HEK293 (cell line): ENCODE data around the gene LAIR2.

Experiments used
- CTCF ChIA-PET: fragments of 350-600 bp; formaldehyde crosslinking; extraction: SDS; loops from one replicate; lab custom pipeline; 2021; ENCODE audit warnings: antibody characterized with exemption; lab: Yijun Ruan, JAX
- POLR2A ChIA-PET: fragments of 300-600 bp; formaldehyde crosslinking; extraction: SDS; loops from one replicate; lab custom pipeline; 2020; ENCODE audit warnings: antibody characterized with exemption, inconsistent platforms; lab: Yijun Ruan, JAX
- H3K27ac ChIP-seq: fragments of 200-500 bp; sonication (Bioruptor generic); 2 replicates; pipeline ENCODE4 v1.5.1; 2014; ENCODE audit warnings: low read depth, low read length, control low read depth, inconsistent platforms; ENCODE audit errors: extremely low read depth
- H3K36me3 ChIP-seq, 2 experiments: fragments of 200-500 bp in 1 of 2; sonication (Bioruptor generic) in 1 of 2; 1 replicate in 1 of 2; 2 replicates in 1 of 2; pipeline ENCODE4 v1.5.1; 2014 to 2017; ENCODE audit warnings: inconsistent platforms in 2 of 2, low read length in 2 of 2; ENCODE audit not compliant: control insufficient read depth in 2 of 2, insufficient read depth in 1 of 2
- H3K4me1 ChIP-seq: fragments of 200-500 bp; sonication (Bioruptor generic); 2 replicates; pipeline ENCODE4 v1.5.1; 2014; ENCODE audit warnings: mild to moderate bottlenecking, low read length, inconsistent platforms; ENCODE audit not compliant: control insufficient read depth, insufficient read depth
- H3K4me3 ChIP-seq: 2 replicates; pipeline ENCODE4 v1.5.1; 2011; ENCODE audit warnings: low read depth, mild to moderate bottlenecking, control low read depth, low read length, moderate library complexity
- H3K9me3 ChIP-seq: fragments of 200-500 bp; sonication (Bioruptor generic); 2 replicates; pipeline ENCODE4 v1.5.1; 2014; ENCODE audit warnings: low read depth, low read length, inconsistent platforms; ENCODE audit not compliant: control insufficient read depth, insufficient read depth
- KLF9 ChIP-seq: fragments of 450-650 bp; formaldehyde crosslinking; IDR thresholded peaks from 2 replicates; pipeline ENCODE4 v1.5.1; 2016; ENCODE audit warnings: missing biosample characterization, missing genetic modification characterization, low read depth
- ZFHX2 ChIP-seq: fragments of 450-650 bp; formaldehyde crosslinking; conservative IDR thresholded peaks from 2 replicates; pipeline ENCODE4 v1.5.1; 2016; ENCODE audit warnings: missing biosample characterization, missing genetic modification characterization
- ZNF2 ChIP-seq: fragments of 450-650 bp; formaldehyde crosslinking; IDR thresholded peaks from 2 replicates; pipeline ENCODE4 v1.5.1; 2016; ENCODE audit warnings: missing biosample characterization, missing genetic modification characterization
- ZNF214 ChIP-seq: fragments of 450-650 bp; formaldehyde crosslinking; IDR thresholded peaks from 2 replicates; pipeline ENCODE4 v1.5.1; 2017; ENCODE audit warnings: missing biosample characterization, mild to moderate bottlenecking, missing genetic modification characterization, borderline replicate concordance
- ZNF423 ChIP-seq: fragments of 450-650 bp; formaldehyde crosslinking; IDR thresholded peaks from 2 replicates; pipeline ENCODE4 v1.5.1; 2016; ENCODE audit warnings: missing biosample characterization, missing genetic modification characterization
- ZNF433 ChIP-seq: fragments of 450-650 bp; formaldehyde crosslinking; IDR thresholded peaks from 2 replicates; pipeline ENCODE4 v1.5.1; 2016; ENCODE audit warnings: missing biosample characterization, missing genetic modification characterization, low read depth
- ZNF629 ChIP-seq: fragments of 450-650 bp; formaldehyde crosslinking; IDR thresholded peaks from 2 replicates; pipeline ENCODE4 v1.5.1; 2017; ENCODE audit warnings: missing biosample characterization, missing genetic modification characterization
- ZNF654 ChIP-seq: fragments of 450-650 bp; formaldehyde crosslinking; IDR thresholded peaks from 2 replicates; pipeline ENCODE4 v1.5.1; 2016; ENCODE audit warnings: low read depth, missing biosample characterization, missing genetic modification characterization
- ZNF777 ChIP-seq: fragments of 450-650 bp; formaldehyde crosslinking; IDR thresholded peaks from 2 replicates; pipeline ENCODE4 v1.5.1; 2017; ENCODE audit warnings: missing biosample characterization, missing genetic modification characterization, borderline replicate concordance
- ZSCAN23 ChIP-seq: fragments of 450-650 bp; formaldehyde crosslinking; IDR thresholded peaks from 2 replicates; pipeline ENCODE4 v1.5.1; 2016; ENCODE audit warnings: missing biosample characterization, missing genetic modification characterization
- ZSCAN30 ChIP-seq: fragments of 450-650 bp; IDR thresholded peaks from 2 replicates; pipeline ENCODE4 v1.5.1; 2018; ENCODE audit warnings: missing biosample characterization, mild to moderate bottlenecking, missing genetic modification characterization, moderate library complexity
- TF ChIP-seq, protein P1 (sequence below): fragments of 450-650 bp; formaldehyde crosslinking; IDR thresholded peaks from 2 replicates; pipeline ENCODE4 v1.5.1; 2016; ENCODE audit warnings: missing biosample characterization, missing genetic modification characterization
- TF ChIP-seq, protein P2 (sequence below): IDR thresholded peaks from 2 replicates; pipeline ENCODE4 v1.6.1; 2011; ENCODE audit warnings: mild to moderate bottlenecking, low read depth, low read length, borderline replicate concordance
- TF ChIP-seq, protein P3 (sequence below): fragments of 450-650 bp; formaldehyde crosslinking; IDR thresholded peaks from 2 replicates; pipeline ENCODE4 v1.5.1; 2016; ENCODE audit warnings: missing biosample characterization, missing genetic modification characterization, borderline replicate concordance
- TF ChIP-seq, protein P4 (sequence below): fragments of 450-650 bp; formaldehyde crosslinking; IDR thresholded peaks from 2 replicates; pipeline ENCODE4 v1.5.1; 2016; ENCODE audit warnings: missing biosample characterization, missing genetic modification characterization, low read depth

The LAIR2 gene

DNA sequence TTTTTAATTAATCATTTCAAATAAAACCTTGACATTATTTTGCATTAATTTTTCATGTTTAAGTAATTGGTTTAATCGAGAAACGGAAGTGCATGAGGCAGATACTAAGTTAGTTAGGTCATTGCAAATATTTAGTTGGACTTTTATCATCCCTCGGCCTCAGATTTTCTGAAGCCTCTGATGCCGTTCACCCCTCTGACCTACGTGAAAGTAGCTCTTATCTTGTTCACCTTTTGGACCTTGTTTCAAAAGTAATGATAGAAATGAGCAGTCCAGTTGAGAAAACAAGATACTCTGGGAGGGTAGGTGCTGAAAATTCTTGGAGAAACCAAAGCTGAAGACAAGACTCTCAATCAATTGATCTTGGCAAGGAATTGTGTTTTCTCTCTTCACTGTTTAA lies 23.0 kb downstream of the LAIR2 start:
- Histone ChIP-seq H3K27ac (no peak overlapping the region), H3K4me1 (no peaks in the 10 kb centered on the region), H3K9me3 (no peaks in the 10 kb centered on the region), H3K4me3 (no peak overlapping the region), H3K36me3 (no peaks in the 10 kb centered on the region)
- TF ChIP-seq ZNF433 (tag by site-specific recombination) (no peak), KLF9 (tag by site-specific recombination) (no peak), ZNF654 (tag by site-specific recombination) (no peak)
- TF ChIP-seq, protein P1, sequence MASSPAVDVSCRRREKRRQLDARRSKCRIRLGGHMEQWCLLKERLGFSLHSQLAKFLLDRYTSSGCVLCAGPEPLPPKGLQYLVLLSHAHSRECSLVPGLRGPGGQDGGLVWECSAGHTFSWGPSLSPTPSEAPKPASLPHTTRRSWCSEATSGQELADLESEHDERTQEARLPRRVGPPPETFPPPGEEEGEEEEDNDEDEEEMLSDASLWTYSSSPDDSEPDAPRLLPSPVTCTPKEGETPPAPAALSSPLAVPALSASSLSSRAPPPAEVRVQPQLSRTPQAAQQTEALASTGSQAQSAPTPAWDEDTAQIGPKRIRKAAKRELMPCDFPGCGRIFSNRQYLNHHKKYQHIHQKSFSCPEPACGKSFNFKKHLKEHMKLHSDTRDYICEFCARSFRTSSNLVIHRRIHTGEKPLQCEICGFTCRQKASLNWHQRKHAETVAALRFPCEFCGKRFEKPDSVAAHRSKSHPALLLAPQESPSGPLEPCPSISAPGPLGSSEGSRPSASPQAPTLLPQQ (tag by site-specific recombination), result no peak
- TF ChIP-seq, protein P2, sequence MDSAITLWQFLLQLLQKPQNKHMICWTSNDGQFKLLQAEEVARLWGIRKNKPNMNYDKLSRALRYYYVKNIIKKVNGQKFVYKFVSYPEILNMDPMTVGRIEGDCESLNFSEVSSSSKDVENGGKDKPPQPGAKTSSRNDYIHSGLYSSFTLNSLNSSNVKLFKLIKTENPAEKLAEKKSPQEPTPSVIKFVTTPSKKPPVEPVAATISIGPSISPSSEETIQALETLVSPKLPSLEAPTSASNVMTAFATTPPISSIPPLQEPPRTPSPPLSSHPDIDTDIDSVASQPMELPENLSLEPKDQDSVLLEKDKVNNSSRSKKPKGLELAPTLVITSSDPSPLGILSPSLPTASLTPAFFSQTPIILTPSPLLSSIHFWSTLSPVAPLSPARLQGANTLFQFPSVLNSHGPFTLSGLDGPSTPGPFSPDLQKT, result no peak
- TF ChIP-seq, protein P3, sequence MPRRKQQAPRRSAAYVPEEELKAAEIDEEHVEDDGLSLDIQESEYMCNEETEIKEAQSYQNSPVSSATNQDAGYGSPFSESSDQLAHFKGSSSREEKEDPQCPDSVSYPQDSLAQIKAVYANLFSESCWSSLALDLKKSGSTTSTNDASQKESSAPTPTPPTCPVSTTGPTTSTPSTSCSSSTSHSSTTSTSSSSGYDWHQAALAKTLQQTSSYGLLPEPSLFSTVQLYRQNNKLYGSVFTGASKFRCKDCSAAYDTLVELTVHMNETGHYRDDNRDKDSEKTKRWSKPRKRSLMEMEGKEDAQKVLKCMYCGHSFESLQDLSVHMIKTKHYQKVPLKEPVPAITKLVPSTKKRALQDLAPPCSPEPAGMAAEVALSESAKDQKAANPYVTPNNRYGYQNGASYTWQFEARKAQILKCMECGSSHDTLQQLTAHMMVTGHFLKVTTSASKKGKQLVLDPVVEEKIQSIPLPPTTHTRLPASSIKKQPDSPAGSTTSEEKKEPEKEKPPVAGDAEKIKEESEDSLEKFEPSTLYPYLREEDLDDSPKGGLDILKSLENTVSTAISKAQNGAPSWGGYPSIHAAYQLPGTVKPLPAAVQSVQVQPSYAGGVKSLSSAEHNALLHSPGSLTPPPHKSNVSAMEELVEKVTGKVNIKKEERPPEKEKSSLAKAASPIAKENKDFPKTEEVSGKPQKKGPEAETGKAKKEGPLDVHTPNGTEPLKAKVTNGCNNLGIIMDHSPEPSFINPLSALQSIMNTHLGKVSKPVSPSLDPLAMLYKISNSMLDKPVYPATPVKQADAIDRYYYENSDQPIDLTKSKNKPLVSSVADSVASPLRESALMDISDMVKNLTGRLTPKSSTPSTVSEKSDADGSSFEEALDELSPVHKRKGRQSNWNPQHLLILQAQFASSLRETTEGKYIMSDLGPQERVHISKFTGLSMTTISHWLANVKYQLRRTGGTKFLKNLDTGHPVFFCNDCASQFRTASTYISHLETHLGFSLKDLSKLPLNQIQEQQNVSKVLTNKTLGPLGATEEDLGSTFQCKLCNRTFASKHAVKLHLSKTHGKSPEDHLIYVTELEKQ, result no peak
- CTCF ChIA-PET, result interaction anchor here (1.5 kb wide), 1 partner anchor 47 kb away, joined by 8 read pairs; no protein-coding TSS in a partner anchor
- POLR2A ChIA-PET, result no interaction called here

DNA sequence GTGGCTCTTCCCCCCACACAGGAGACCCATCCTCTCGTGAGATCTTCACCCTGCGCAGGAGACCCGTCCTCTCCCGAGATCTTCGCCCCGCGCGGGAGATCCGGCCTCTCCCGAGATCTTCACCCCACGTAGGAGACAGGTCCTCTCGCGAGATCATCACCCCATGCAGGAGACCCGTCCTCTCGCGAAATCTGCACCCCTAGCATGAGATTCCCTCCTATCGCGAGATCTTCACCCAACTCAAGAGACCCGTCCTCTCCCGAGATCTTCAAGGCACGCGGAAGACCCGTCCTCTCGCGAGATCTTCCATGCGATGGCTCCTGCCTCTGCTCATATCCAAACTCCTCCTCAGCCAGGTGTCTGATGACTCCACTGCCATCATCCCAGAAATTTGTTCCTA lies 24.3 kb downstream of the LAIR2 start:
- POLR2A ChIA-PET, result no interaction called here
- TF ChIP-seq ZSCAN30 (tag by site-specific recombination) (no peak), ZNF777 (tag by site-specific recombination) (no peak), ZFHX2 (tag by site-specific recombination) (no peak), ZSCAN23 (no peak), ZNF629 (tag by site-specific recombination) (no peak)
- TF ChIP-seq, protein P4, sequence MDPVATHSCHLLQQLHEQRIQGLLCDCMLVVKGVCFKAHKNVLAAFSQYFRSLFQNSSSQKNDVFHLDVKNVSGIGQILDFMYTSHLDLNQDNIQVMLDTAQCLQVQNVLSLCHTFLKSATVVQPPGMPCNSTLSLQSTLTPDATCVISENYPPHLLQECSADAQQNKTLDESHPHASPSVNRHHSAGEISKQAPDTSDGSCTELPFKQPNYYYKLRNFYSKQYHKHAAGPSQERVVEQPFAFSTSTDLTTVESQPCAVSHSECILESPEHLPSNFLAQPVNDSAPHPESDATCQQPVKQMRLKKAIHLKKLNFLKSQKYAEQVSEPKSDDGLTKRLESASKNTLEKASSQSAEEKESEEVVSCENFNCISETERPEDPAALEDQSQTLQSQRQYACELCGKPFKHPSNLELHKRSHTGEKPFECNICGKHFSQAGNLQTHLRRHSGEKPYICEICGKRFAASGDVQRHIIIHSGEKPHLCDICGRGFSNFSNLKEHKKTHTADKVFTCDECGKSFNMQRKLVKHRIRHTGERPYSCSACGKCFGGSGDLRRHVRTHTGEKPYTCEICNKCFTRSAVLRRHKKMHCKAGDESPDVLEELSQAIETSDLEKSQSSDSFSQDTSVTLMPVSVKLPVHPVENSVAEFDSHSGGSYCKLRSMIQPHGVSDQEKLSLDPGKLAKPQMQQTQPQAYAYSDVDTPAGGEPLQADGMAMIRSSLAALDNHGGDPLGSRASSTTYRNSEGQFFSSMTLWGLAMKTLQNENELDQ (tag by site-specific recombination), result no peak
- Histone ChIP-seq H3K9me3 (no peaks in the 10 kb centered on the region), H3K27ac (no peak overlapping the region), H3K36me3 (no peaks in the 10 kb centered on the region), H3K4me1 (no peaks in the 10 kb centered on the region), H3K4me3 (no peak overlapping the region)
- CTCF ChIA-PET, result interaction anchor here (0.6 kb wide), 1 partner anchor 1253 kb away, joined by 3 read pairs; no protein-coding TSS in a partner anchor

DNA sequence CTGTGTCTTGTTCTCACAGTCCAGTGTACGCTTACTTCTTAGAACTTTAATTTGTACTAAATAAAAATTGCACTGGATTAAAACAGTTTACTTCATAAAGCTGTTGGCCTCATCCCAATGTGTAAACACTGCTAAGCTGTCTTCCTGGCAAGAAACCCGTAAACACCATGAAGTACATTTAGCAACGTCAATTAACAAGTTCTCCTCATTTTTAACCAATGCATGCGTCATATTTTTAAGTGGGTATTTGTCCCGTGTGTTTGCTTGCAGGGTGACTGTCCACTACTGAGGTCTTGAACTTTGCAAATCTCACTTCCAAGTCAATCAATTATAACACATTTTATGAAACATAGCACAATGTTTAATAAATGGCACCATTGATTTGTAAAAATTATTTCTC lies 28.2 kb downstream of the LAIR2 start:
- ChIA-PET POLR2A (no interaction called here), CTCF (interaction anchor here (1.0 kb wide), 1 partner anchor 50 kb away, joined by 4 read pairs; no protein-coding TSS in a partner anchor)
- no peak overlapping the region for H3K27ac ChIP-seq
- H3K36me3 ChIP-seq, result no peaks in the 10 kb centered on the region
- no peaks in the 10 kb centered on the region for H3K4me1 ChIP-seq
- H3K4me3 ChIP-seq, result no peak overlapping the region
- TF ChIP-seq ZNF423 (tag by site-specific recombination) (no peak), ZNF214 (tag by site-specific recombination) (no peak), ZNF2 (tag by site-specific recombination) (no peak)
- no peaks in the 10 kb centered on the region for H3K9me3 ChIP-seq
